ENCODE measurements around the gene GPS1.

GPS1 gene

GRCh38 chr17:82082456-82082855, 30.8 kb downstream of the GPS1 start:
- no peak for TF ChIP-seq ZC3H10 (CRISPR knock-in tag; IDR thresholded peaks at IDR 0.05)
- no peak for TF ChIP-seq OSR1 (CRISPR knock-in tag; IDR thresholded peaks at IDR 0.05)
- TF ChIP-seq GLIS3 (CRISPR knock-in tag; IDR thresholded peaks at IDR 0.05) = no peak
- TF ChIP-seq RARB (CRISPR knock-in tag; IDR thresholded peaks at IDR 0.05) = no peak
- no peak for TF ChIP-seq ESRRG (CRISPR knock-in tag; IDR thresholded peaks at IDR 0.05)
- TF ChIP-seq SNAI2 (CRISPR knock-in tag; IDR thresholded peaks at IDR 0.05) = no peak
- no peak for TF ChIP-seq PPARA (CRISPR knock-in tag; IDR thresholded peaks at IDR 0.05; ENCODE audit: borderline replicate concordance)
- TF ChIP-seq TOX (CRISPR knock-in tag; IDR thresholded peaks at IDR 0.05; ENCODE audit: borderline replicate concordance) = no peak
- TF ChIP-seq ZNF565 (CRISPR knock-in tag; conservative IDR thresholded peaks at IDR 0.05; ENCODE audit: low read depth) = no peak
- TF ChIP-seq BACH2 (CRISPR knock-in tag; IDR thresholded peaks at IDR 0.05; ENCODE audit: borderline replicate concordance) = no peak
- TF ChIP-seq TCF4 (CRISPR knock-in tag; IDR thresholded peaks at IDR 0.05; ENCODE audit: borderline replicate concordance) = no peak
- no peak for TF ChIP-seq ZNF8 (CRISPR knock-in tag; IDR thresholded peaks at IDR 0.05)
- TF ChIP-seq, protein P1, sequence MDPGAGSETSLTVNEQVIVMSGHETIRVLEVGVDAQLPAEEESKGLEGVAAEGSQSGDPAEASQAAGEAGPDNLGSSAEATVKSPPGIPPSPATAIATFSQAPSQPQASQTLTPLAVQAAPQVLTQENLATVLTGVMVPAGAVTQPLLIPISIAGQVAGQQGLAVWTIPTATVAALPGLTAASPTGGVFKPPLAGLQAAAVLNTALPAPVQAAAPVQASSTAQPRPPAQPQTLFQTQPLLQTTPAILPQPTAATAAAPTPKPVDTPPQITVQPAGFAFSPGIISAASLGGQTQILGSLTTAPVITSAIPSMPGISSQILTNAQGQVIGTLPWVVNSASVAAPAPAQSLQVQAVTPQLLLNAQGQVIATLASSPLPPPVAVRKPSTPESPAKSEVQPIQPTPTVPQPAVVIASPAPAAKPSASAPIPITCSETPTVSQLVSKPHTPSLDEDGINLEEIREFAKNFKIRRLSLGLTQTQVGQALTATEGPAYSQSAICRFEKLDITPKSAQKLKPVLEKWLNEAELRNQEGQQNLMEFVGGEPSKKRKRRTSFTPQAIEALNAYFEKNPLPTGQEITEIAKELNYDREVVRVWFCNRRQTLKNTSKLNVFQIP (CRISPR knock-in tag; IDR thresholded peaks at IDR 0.05; ENCODE audit: borderline replicate concordance, low read depth) = no peak
- TF ChIP-seq ZFP3 (CRISPR knock-in tag; IDR thresholded peaks at IDR 0.05) = no peak
- no peak for TF ChIP-seq ZFP30 (CRISPR knock-in tag; IDR thresholded peaks at IDR 0.05)
- TF ChIP-seq ISL1 (CRISPR knock-in tag; IDR thresholded peaks at IDR 0.05) = no peak
- TF ChIP-seq, protein P2, sequence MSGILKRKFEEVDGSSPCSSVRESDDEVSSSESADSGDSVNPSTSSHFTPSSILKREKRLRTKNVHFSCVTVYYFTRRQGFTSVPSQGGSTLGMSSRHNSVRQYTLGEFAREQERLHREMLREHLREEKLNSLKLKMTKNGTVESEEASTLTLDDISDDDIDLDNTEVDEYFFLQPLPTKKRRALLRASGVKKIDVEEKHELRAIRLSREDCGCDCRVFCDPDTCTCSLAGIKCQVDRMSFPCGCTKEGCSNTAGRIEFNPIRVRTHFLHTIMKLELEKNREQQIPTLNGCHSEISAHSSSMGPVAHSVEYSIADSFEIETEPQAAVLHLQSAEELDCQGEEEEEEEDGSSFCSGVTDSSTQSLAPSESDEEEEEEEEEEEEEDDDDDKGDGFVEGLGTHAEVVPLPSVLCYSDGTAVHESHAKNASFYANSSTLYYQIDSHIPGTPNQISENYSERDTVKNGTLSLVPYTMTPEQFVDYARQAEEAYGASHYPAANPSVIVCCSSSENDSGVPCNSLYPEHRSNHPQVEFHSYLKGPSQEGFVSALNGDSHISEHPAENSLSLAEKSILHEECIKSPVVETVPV (CRISPR knock-in tag; IDR thresholded peaks at IDR 0.05) = no peak
- no peak for TF ChIP-seq PATZ1 (CRISPR knock-in tag; IDR thresholded peaks at IDR 0.05; ENCODE audit: borderline replicate concordance)
- no peak for TF ChIP-seq CSDC2 (CRISPR knock-in tag; IDR thresholded peaks at IDR 0.05)
- ATAC-seq = no peak

- TF ChIP-seq PPARA (CRISPR knock-in tag; IDR thresholded peaks at IDR 0.05; ENCODE audit: borderline replicate concordance) = no peak
- TF ChIP-seq TOX (CRISPR knock-in tag; IDR thresholded peaks at IDR 0.05; ENCODE audit: borderline replicate concordance) = no peak
- no peak for TF ChIP-seq RARB (CRISPR knock-in tag; IDR thresholded peaks at IDR 0.05)
- no peak for TF ChIP-seq ZFP30 (CRISPR knock-in tag; IDR thresholded peaks at IDR 0.05)
- TF ChIP-seq CSDC2 (CRISPR knock-in tag; IDR thresholded peaks at IDR 0.05) = no peak
- no peak for TF ChIP-seq ZFP3 (CRISPR knock-in tag; IDR thresholded peaks at IDR 0.05)
- TF ChIP-seq ISL1 (CRISPR knock-in tag; IDR thresholded peaks at IDR 0.05) = no peak
- TF ChIP-seq PATZ1 (CRISPR knock-in tag; IDR thresholded peaks at IDR 0.05; ENCODE audit: borderline replicate concordance) = no peak
- no peak for TF ChIP-seq GLIS3 (CRISPR knock-in tag; IDR thresholded peaks at IDR 0.05)
- TF ChIP-seq SNAI2 (CRISPR knock-in tag; IDR thresholded peaks at IDR 0.05) = no peak
- TF ChIP-seq ZC3H10 (CRISPR knock-in tag; IDR thresholded peaks at IDR 0.05) = no peak
- TF ChIP-seq ZNF70 (CRISPR knock-in tag; IDR thresholded peaks at IDR 0.05) = no peak
- TF ChIP-seq ZNF8 (CRISPR knock-in tag; IDR thresholded peaks at IDR 0.05) = no peak
- no peak for TF ChIP-seq ARNTL (CRISPR knock-in tag; IDR thresholded peaks at IDR 0.05; ENCODE audit: borderline replicate concordance, low read depth)
- TF ChIP-seq BACH2 (CRISPR knock-in tag; IDR thresholded peaks at IDR 0.05; ENCODE audit: borderline replicate concordance) = no peak
- no peak for ATAC-seq
Observed at GRCh38 chr17:82083009-82083408, 31.3 kb downstream of the GPS1 start.

DNA sequence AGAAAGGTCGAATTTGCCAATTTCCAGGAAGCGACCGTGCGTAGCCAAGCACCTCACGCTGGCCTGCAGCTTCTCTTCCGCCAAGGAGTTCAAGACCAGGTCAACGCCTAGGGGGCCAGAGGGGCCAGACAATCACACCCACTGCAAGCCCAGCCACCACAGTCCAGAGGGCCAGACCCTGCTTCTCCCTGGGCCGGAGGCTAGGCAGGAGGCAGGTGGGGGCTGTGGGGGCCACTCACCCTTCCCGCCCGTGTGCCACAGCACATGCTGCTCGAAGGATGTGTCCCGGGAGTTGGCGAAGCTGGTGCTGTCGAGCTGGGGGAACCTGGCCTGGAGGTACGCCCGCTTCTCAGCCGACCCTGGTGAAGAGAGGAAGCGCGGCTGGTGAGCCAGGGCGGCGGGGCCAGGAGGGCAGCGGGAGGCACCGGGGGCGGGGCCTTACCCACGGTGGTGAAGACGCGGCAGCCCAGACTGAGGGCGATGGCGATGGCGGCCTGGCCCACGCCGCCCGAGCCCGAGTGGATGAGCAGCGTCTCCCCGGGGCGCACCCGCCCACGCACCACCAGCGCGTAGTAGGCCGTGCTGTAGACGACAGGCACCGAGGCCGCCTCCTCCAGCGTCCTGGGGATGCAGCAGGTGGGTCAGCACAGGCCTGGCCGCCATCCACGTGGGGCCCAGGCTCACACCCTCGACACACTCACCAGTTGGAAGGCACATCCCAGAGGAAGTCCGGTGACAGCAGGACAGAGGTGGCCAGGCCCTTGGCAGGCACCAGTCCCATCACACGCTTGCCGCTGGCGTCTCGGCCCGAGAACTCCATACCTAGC, 32.0 kb downstream of the GPS1 start:
- no peak for TF ChIP-seq CSDC2 (CRISPR knock-in tag; IDR thresholded peaks at IDR 0.05)
- no peak for TF ChIP-seq CREB5 (CRISPR knock-in tag; IDR thresholded peaks at IDR 0.05; ENCODE audit: low read depth)
- TF ChIP-seq PPARA (CRISPR knock-in tag; IDR thresholded peaks at IDR 0.05; ENCODE audit: borderline replicate concordance) = no peak
- ATAC-seq = no peak
